Left kidney (tissue), 2 donors: ENCODE results near the gene VPS37B. TPM values are rescaled to one million over a fixed set of nuclear protein-coding genes. Genes with fewer than 3 reads are reported as not detected.

Experiments used
- DNase-seq: peaks from one replicate; pipeline ENCODE4 v3.0.0-alpha.2; 2013
- polyA plus RNA-seq: library from polyadenylated mRNA; unstranded; fragments of 120-200 nt; gene quantifications from one replicate; pipeline ENCODE4 v1.2.1, GENCODE V29; 2013; ENCODE audit not compliant: insufficient read length

Gene VPS37B
- polyA plus RNA-seq, 1 donor, result 23.3 TPM

- DNase-seq, result no peak
Observed at GRCh38 chr12:122840580-122841513, 55.1 kb downstream of the VPS37B start.

- DNase-seq, result no peak
Observed at GRCh38 chr12:122839907-122840554, 55.9 kb downstream of the VPS37B start.

GRCh38 chr12:122838841-122839240 is 57.1 kb downstream of the VPS37B start:
- no peak for DNase-seq

DNA sequence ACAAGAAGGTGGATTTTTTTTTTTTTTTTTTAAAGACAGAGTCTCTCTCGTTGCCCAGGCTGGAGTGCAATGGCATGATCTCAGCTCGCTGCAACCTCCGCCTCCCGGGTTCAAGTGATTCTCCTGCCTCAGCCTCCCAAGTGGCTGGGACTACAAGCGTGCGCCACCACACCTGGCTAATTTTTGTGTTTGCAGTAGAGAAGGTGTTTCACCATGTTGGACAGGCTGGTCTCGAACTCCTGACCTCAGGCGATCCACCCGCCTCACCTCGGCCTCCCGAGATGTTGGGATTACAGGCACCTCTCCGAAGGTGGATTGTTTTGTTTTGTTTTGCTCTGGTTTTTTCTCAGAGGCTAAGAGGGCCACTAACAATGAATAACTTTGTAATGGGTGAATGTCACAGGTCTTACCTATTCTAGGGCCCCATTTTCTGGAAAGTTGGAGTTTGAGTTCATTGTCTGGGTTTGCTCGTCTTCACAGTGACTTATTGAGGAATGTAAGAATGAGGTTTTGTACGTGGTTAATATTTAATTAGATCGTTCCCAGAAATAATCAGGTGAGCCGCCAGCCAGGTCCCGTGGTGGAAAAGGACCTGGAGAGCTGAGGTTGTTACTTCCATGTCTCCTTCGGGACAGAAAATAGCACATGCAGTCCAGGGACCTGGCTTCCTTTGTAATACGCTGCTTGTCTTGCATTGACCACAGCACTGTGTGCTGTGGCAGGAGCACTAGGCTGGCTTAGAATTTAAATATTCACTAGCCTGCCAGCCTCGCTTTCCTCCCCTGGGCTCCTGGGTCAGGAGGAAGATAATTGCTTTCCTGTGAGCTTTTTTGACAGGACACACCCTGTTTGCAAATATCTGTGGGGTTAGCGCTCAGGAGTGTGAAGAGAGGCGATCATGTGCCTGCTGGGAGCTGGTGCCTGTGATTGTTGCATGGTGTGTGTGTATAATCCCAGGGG is 58.3 kb downstream of the VPS37B start:
- no peak for DNase-seq

DNA sequence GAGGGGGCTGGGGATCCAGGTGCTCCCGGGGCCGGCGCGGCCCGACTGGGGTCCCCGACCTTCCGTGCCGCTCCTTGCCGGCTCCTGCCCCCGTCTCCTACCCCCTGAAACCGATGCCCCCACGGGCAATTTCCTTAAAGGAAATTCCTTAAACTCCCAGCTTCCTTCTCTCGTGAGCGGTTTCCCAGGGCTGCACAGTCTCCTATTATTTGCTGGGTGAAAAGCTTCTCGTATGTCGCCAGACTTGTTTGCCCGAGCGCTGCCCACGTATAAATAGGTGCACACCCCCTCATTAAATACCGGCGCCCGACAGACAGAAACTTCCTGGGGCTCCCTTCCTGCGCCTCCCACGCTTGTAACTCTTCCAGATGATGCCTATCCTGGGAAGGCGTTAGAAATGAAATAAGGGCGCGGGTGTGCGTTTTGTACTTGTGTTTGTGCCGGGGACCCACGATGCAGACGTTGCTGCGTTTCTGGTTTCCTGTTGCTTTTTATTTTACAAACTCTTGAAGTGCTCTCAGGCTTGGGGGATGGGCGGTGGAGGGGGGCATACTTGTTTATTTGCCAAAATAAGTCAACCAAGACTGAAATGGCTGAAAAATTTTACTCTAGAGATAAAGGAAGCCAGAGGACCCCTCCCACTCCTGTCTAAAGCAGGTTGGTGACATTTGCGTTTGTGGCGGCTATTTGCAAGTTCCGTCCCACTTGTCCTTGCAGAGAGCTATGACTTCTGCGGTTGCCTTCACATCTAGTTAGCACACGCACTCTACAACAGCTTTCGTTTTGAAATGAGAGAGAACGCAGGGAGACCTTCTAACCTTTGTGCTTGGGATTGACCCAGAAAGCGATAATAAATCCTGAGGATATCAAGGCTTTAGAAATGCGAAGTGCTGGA is 59.6 kb downstream of the VPS37B start:
- peak; percentile 61 for DNase-seq

DNA sequence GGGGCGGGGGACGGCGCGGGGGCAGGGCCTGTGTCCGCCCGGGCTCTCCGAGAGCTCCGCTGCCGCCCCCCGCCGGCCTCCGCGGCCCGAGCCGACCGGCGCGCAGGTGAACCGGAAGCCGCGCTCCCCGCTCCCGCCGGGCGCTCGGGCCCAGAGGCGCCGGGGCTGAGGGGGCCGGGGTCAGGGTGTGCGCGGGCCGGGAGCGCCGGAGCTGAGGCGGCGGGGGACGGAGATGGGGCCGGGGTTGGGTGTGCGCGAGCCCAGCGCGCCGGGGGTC is 60.2 kb downstream of the VPS37B start:
- no peak for DNase-seq

- DNase-seq, result no peak
Observed at GRCh38 chr12:122834921-122835749, 60.8 kb downstream of the VPS37B start, which contains the start of gene HIP1R. HIP1R (plus strand) TSS chr12:122835457; CDS start chr12:122835551, 94 bp downstream.

DNA sequence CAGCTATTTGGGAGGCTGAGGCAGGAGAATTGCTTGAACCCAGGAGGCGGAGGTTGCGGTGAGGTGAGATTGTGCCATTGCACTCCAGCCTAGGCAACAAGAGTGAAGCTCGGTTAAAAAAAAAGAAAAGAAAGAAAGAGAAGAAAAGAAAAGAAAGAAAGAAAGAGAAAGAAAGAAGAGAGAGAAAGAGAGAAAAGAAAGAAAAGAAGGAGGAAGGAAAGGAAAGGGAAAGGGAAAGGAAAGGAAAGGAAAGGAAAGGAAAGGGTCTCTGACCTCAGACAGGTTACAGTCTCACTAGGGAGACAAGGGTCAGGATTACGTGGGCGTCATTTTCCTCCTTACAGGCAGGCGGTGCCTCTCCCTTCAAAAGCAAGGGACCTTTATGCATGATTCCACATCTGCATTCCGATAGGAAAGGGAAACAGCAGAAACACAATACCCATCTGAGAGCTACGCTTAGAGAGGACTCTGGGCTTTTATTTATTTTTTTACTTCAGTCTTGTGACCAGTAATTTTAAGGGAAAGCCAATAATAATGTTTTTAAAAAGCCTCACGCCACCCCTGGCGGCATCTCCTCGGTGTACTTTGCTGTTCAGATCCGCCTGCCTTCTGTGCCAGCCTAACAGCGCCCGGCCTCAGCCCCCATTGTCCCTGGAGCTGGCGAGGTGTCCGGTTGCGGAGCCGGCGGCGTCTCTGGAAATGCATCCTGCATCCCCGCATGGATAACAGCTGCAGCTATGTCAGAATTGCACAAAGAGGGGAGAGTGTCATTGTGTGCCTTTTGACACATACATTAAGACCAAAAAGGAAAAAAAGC is 61.6 kb downstream of the VPS37B start:
- peak; percentile 81 for DNase-seq

DNA sequence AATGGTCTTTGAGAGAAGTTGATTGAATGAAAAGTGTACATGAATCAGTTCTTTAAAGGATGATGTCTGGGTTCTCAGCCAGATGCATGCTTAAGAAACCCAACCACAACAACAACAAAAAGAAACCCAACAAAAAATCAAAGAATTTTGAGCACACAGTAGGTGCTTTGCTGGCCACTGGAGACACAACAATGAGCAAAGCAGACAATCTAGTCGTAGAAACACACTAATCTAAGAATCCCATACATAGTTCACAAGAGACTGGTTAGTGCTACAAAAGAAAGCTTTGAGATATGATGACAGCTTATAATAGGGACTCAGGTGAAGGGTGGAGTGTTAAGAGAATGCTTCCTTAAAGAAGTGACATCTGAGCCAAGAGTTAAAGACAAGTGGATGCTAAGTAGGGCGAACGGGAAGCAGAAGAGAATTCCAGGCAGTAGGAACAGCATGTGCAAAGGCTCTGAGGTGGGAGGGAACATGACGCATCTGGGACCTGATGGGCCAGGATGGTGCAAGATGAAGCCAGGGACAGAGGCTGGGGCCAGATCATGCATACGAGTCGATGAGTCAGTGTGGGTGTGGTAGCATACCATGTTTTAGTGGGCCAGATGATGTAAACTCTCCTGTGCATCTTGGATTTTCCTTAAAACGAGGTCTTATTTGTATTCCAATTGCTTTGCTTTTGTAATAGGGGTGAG is 65.3 kb downstream of the VPS37B start:
- no peak for DNase-seq

GRCh38 chr12:122827258-122827657 is 68.7 kb downstream of the VPS37B start:
- DNase-seq, result no peak

- no peak for DNase-seq
Observed at GRCh38 chr12:122825773-122826724, 69.9 kb downstream of the VPS37B start.

DNA sequence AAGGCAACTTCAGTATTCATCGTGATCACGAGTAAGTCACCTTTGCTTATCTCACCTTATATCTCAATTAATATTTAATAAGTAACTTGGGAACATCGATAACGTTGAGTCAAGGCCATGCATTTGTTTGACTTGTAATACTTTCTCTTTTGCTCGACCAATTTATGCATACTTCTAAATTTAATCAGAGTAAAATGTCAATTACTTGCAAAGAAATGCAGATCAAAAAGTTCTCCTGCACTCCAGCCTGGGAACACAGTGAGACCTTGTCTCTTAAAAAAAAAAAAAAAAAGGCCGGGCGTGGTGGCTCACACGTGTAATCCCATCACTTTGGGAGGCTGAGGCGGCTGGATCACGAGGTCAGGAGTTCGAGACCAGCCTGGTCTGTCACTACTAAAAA is 72.5 kb downstream of the VPS37B start:
- DNase-seq, result no peak

DNA sequence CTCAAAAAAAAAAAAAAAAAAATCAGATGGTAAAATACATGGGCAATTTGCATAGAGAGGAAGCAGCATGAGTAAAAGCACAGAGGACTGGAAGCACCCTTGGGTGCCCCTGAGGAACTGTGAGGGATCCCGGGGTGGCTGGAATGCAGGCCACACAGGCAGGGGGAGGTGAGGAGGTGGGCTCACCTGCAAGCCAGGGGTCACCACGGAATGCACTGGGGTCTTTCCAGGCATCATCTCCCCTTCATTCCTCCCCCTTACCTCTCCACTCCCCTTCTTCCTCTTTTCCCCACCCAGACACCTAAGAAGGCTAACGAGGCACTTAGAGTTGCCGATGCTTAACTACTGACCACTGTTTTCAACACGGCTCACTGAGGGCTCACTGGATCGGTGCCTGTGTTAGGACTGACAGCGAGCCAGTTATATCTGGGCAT is 75.1 kb downstream of the VPS37B start:
- no peak for DNase-seq

DNA sequence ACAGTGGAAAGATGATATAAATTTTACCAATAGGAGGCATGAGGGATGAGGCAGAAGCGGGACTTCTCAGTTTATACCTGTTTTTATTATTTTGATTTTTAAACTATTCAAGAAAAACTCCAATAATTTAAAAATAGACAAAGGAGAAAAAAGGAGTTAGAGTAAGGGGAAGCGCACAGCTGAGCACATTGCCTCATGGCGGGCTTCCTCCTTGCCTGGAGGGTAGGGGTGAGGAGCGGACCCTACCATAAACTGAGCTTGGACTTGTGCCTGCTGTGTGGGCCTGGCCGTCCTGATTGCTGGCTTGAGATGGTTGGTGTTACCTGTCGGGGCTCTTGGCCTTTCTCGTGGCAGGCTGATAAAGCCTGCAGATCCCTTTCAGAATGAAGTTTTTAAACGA is 75.8 kb downstream of the VPS37B start:
- DNase-seq, result no peak

DNA sequence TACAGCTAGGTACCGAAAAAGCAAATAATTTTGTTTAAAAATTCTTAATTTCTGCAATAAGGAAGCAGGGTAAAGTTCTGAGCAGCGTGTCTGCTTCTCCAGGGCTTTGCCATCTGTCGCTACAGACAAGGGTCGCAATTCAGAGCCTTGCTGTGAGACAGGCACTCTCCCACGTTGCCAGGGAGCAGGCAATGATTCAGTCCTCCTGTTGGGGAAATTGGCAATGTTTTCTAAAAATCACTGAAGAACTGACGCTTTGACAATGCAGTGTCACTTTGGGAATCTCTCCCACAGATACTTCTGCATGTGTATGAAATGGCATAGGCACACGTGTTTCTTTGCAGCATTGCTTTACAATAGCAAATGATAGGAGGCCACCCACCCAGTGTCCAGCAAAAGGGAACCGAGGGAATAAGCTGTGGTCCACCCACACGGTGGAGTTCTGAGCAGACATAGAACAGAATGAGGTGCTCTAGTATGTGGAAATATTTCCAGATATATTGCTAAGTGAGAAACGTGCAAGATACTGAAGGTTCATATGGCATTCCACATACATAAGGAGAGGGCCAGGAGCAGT is 76.6 kb downstream of the VPS37B start:
- no peak for DNase-seq
